ENCODE measurements around the gene GH1. TPM values are rescaled to one million over a fixed set of nuclear protein-coding genes. Genes with fewer than 3 reads are reported as not detected.

Gene GH1
- total and polyA plus RNA-seq, 9 of the 15 experiments (the other 6 are each of a cell fraction or from before 2014, with no cell fraction given) = not detected

- Histone ChIP-seq H3K4me1 (replicated peaks in 1 of 2; ENCODE audit: control insufficient read depth in 2 of 2, insufficient read depth in 2 of 2, low read length in 2 of 2) (peaks cover 1 to 8% of the 10 kb centered on the region in 2 experiments; a peak in 2 of 5 replicates), H3K4me2 (ENCODE audit: insufficient read depth, low read length) (no peak overlapping the region), H3K36me3 (ENCODE audit: control insufficient read depth, insufficient read depth, low read length) (no peaks in the 10 kb centered on the region), H3K79me2 (ENCODE audit: control insufficient read depth, insufficient read depth, low read length) (no peaks in the 10 kb centered on the region), H3K27ac (ENCODE audit: extremely low read depth, low read depth, low read length) (no peak overlapping the region), H3K9ac (ENCODE audit: insufficient read depth in 1 of 2, low read depth in 2 of 2, low read length in 2 of 2) (no peak overlapping the region), H4K20me1 (replicated peaks; ENCODE audit: control insufficient read depth, insufficient read depth, low read length) (0 out of 2 replicates have a peak, but pooled peaks cover 7% of the 10 kb centered on the region), H3K4me3 (no peak overlapping the region), H3K27me3 (ENCODE audit: control insufficient read depth in 2 of 2, insufficient read depth in 2 of 2, low read length in 2 of 2) (peaks cover 8 to 27% of the 10 kb centered on the region in 2 experiments; a peak in 4 of 5 replicates), H3K9me3 (replicated peaks; ENCODE audit: control insufficient read depth, insufficient read depth, low read depth, low read length) (no peaks in the 10 kb centered on the region), H2AFZ (ENCODE audit: low read depth, low read length) (no peak overlapping the region), H3K9me1 (ENCODE audit: control insufficient read depth, insufficient read depth, low read length) (no peaks in the 10 kb centered on the region)
- no TSS peak for BruUV-seq (replicated peaks)
- DNase-seq (ENCODE audit: extremely low read depth in 1 of 4, low spot score in 3 of 4) (no peak), ATAC-seq (no peak), FAIRE-seq (no peak)
- TF ChIP-seq ZNF318 (IDR thresholded peaks at IDR 0.05; ENCODE audit: borderline replicate concordance in 1 of 2, low read depth in 1 of 2) = no peak
- peak; percentile 81 for TF ChIP-seq RBM25 (IDR thresholded peaks at IDR 0.05; ENCODE audit: low read depth, low read length, severe bottlenecking)
- TF ChIP-seq KDM1A (IDR thresholded peaks at IDR 0.05) = peak; percentile 26 to 50; a peak in 1 of 4 replicates
- TF ChIP-seq ESRRA (IDR thresholded peaks at IDR 0.05; ENCODE audit: borderline replicate concordance, low read depth) = 0 out of 2 replicates have a peak, but pooled peaks have one; percentile 27
- TF ChIP-seq E2F6 (IDR thresholded peaks at IDR 0.05; ENCODE audit: borderline replicate concordance in 1 of 2, extremely low read depth in 1 of 2, insufficient read depth in 1 of 2, insufficient read length in 1 of 2, low read depth in 1 of 2, low read length in 1 of 2, poor library complexity in 1 of 2, severe bottlenecking in 1 of 2) = peak in 1 of 2 experiments; percentile 17
- no peak for TF ChIP-seq SRSF1 (IDR thresholded peaks at IDR 0.05; ENCODE audit: low read depth, low read length)
- TF ChIP-seq ADNP (tag; IDR thresholded peaks at IDR 0.05) = peak; percentile 74
- TF ChIP-seq BCOR (IDR thresholded peaks at IDR 0.05) = peak; percentile 70; the same call in 1 of the 2 replicates
- TF ChIP-seq TEAD1 (CRISPR knock-in tag; IDR thresholded peaks at IDR 0.05) = 0 out of 4 replicates have a peak, but pooled peaks of 1 of the 2 experiments have one; percentile 32
- 0 out of 2 replicates have a peak, but pooled peaks have one; percentile 28 for TF ChIP-seq USF1 (CRISPR knock-in tag; IDR thresholded peaks at IDR 0.05)
- TF ChIP-seq TARDBP (IDR thresholded peaks at IDR 0.05) = no peak
- 42% methylated on average over 10 of the region's 11 CpGs for WGBS (ENCODE audit: insufficient coverage, low coverage, missing lambda C conversion rate)
- intact Hi-C loops (cut with micrococcal nuclease) = no loop called here
- POLR2A ChIA-PET = interaction anchor here (0.6 to 1.9 kb wide), 4 partner anchors 9 to 358 kb away, joined by 3 to 6 read pairs (median 4); no protein-coding TSS in a partner anchor
- in situ Hi-C loops (cut with MboI) = no loop called here
- CTCF ChIA-PET (ENCODE audit: low intra/inter-chr PET ratio) = no interaction called here
Measured at GRCh38 chr17:63955232-63955631, 36.6 kb upstream of the GH1 start.

Measured in K562 (cell line).